Stimulated activated CD4-positive, alpha-beta T cell treated with anti-CD3 and anti-CD28 coated beads, Interleukin-2, amount 100 ng/mL, for 4 hours (primary cell): ENCODE results near the gene FBXW8.

Source experiments
- DNase-seq: peaks from one replicate; pipeline ENCODE4 v3.0.0-alpha.2; 2020; ENCODE audit warnings: low read depth

FBXW8 gene

GRCh38 chr12:116990971-116991966 lies 80.5 kb downstream of the FBXW8 start:
- no peak for DNase-seq

DNA sequence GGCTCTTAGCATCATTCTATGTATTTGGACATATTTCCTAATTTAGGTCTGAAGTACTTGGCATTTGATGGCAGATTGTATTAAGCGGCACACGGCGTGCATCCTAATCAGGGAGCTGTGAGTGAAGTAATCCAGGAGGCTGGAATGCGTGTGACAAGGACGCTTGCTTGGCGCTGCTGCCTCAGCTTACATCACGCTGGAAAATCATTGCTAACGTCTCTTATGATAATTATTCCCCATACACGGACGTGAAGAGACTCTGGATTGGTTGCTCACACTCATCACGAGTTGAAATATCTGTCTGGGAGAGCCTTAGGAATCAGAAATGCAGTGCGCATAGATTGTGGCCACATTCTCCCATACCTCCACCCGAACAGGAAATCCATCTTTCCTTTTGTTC lies 85.3 kb downstream of the FBXW8 start:
- no peak for DNase-seq

DNA sequence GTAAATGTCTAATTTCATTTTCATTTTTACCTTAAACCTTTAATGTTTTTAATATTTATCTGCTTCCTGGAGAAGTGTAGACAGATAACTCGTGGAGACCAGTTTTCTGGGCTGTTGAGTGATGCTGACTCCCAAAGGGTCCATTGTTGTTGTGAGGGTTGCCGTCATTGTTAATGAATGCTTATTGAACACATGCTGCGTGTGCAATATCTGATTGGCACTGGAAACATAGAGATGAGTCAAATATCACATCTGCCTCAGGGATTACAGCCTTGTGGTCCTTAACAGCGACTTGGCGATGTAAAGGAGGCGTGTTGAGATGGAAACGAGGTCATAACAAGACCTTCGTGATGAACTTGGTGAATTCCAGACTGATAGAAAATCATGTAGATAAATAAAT lies 85.9 kb downstream of the FBXW8 start:
- DNase-seq: no peak

- DNase-seq: no peak
Observed at GRCh38 chr12:116999066-116999465, 88.3 kb downstream of the FBXW8 start.

DNA sequence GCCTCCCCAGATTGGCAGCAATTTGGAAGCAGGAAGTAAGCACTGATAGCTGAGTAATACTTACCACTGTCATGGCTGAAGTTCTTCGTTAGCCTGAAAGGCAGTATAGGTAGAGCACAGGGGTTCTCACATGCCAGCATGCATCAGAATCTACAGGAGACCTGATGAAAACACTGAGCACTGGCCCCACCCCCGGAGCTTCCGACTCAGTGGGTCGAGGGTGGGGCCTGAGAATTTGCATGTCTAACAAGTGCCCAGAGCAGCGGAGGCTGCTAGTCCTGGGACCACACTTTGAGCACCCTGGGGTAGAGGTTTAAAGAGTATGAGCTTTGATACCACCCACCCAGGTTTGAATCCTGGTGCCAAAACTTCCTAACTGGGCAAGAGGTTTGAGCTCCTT lies 89.6 kb downstream of the FBXW8 start:
- DNase-seq: no peak

DNA sequence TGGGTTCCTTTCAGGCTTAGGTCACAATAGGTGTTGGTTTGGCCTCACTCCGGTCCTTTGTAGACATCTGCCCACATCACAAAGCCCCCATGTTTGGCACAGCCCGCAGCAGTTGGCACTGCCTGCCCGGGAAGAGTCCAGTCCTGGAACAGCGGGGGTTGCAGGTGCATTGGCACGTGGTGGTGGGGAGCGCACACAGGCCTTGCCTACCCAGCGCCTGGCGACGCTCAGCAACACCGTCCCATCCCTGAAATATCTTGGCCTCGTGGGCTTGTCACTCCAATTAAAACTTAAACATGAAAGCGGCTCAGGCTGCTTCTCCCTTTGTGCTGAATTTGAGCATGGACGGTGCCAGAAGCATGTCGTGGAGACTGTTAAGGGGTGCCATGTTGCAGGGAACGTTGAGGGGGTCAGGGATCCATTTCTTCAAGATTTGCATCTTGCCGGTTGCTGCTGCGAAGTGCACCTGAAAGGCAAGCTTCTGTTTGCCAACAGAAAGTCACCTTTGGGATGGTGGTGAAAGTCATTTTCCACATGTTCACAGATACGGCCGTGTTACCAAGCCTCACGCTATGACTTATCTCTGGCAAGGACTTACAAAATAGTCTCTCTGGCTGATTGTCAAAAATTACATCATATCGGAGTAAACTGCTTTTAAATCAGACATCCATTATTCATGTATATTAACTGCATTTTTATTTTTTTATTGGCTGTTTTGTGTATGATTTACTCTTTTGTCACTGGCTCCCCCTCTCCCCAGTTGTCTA lies 91.5 kb downstream of the FBXW8 start:
- DNase-seq: no peak

GRCh38 chr12:117003883-117004404 lies 93.2 kb downstream of the FBXW8 start:
- DNase-seq: no peak

DNA sequence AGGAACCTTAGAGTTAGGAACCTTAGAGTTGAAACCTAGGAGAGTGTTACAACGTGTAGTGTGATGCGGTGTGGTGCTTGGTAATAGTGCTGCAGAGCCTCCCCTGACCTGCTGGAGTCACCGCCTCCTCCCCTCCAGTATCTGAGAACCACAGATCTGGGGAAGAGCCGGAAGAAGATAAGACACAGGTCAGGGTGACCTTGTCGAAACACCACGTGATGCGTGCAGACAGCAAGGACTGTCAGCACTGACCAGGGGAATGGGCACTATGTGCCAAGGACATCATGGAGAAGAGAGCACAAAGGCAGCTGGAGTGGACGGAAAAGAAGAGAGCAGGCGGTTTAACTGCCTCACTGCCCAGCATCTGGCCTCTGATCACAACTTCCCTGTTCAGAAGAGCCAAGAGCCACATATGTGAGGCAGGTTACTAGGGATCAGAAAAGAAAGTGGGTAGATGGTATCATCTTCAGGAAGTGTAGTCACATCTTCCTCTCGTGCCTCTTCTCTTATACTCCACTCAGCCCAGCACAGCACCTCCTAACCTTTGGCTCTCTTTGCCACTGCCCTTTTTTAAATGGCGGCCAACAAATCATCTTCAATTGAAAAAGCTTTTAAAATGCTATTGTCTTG lies 94.8 kb downstream of the FBXW8 start:
- no peak for DNase-seq

DNA sequence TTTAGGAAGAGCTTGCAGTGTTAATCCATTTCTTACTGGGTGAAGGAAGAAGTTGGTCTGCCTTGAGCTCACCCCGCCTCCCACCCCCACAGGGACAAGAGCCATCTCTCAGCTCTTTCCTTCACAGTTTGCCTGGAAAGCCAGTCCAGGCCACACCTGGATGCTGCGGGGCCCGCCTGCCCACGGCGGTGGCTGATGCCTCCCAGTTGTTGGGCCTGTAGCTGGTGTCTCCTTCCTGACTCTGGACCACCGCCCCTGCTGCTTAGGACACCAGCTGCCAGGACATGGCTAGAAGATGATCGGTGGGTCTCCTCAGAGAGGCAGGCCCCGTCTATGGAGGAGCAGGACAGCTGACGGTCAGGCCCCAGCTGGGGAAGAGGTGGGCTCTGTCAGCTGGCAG lies 95.6 kb downstream of the FBXW8 start:
- DNase-seq: no peak

GRCh38 chr12:117007577-117007976 lies 96.8 kb downstream of the FBXW8 start:
- DNase-seq: no peak

DNA sequence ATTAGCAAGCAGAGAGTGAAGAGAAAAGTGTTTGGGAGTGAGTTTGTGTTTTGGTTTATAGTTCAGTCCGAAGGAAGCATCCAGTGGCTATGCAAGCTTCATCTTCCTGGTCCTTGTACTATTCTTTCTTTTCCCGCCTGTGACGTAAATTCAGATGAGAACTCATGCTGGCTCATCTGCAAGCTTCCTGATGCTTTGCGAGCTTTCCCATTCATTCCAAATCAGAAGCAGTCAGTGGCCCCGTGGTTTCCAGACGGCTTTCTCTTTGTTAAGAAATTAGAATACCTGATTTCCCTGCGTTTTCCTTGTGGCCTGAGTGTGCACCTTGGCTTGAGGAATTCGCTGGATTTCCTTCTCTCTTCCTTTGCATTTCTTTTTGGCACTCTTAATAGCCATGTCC lies 99.0 kb downstream of the FBXW8 start:
- no peak for DNase-seq

- DNase-seq: no peak
Observed at GRCh38 chr12:117010693-117011451, 100.1 kb downstream of the FBXW8 start.

GRCh38 chr12:117011988-117012805 lies 101.4 kb downstream of the FBXW8 start:
- no peak for DNase-seq

GRCh38 chr12:117013726-117014125 lies 103.0 kb downstream of the FBXW8 start:
- DNase-seq: no peak

DNA sequence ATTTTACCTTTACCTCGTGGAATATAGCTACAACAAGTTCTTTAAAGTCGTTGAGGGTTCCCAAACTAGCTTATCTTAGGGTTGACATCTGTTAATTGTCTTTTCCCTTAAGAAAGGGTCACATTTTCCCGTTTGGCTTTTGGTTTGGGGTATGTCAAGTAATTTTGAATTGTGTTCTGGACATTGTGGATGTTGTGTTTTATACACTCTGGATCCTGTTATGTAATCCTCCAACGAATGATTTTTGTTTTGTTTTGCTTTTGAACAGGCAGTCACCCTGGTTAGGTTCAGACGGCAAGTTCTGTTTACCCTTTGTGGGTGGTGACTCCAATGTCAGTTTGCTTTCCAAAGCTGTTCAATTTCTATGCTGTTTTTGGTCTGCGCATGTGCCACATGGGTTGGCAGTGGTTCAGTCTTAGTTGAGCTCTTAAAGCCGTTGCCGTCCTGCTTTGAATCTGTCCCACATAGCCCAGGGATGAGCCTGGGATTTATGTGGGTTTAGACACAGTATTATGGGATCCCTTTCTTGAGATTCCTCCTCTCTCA lies 103.7 kb downstream of the FBXW8 start:
- DNase-seq: no peak

DNA sequence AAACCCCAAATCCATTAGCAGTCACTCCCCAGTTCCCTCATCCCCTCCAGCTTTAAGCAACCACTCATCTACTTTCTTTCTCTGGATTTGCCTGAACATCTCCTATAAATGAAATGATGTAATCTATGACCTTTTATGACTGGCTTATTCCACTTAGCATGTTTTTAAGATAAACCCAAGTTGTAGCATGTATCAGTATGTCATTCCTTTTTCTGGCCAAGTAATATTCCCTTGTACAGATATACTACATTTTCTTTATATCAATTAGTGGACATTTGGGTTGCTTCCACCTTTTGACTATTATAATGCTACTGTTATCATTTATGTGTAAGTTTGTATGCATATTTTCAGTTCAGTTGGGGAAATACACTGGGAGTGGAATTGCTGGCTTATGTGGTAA lies 105.1 kb downstream of the FBXW8 start:
- no peak for DNase-seq

DNA sequence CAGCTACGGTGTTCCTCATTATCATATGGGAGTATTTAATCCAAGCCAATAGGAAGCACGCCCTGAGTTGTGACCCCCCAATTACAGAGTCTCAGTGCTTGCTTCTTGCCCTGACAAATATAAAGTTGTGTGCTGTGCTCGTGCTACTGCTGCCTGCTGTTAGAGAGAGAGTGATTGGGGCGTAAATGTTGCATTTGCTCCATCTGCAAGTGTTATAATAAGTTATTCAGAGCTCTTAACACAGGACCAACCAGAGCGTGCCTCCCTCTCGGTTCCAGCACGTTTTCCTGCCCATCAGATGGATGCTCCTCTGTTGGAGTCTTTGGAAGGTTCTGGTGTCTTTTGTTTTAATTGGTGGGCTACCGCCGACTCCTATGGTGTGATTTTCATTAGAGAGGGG lies 107.1 kb downstream of the FBXW8 start:
- no peak for DNase-seq

- no peak for DNase-seq
Observed at GRCh38 chr12:117018276-117018675, 107.5 kb downstream of the FBXW8 start.

GRCh38 chr12:117018685-117019084 lies 107.9 kb downstream of the FBXW8 start:
- no peak for DNase-seq

- no peak for DNase-seq
Observed at GRCh38 chr12:117019866-117020265, 109.1 kb downstream of the FBXW8 start.
